Brain microvascular endothelial cell (primary cell): ENCODE measurements around the gene SLC45A1.

Source experiments
- DNase-seq: peaks from one replicate; pipeline ENCODE4 v3.0.0-alpha.2; 2020
- H3K27ac ChIP-seq: fragments of 250-450 bp; sonication (Bioruptor Pico); 2 replicates; pipeline ENCODE4 v1.5.1; 2020; ENCODE audit warnings: mild to moderate bottlenecking, moderate library complexity
- H3K27me3 ChIP-seq: fragments of 250-450 bp; sonication (Bioruptor Pico); replicated peaks from 2 replicates; pipeline ENCODE4 v1.5.1; 2020; ENCODE audit warnings: mild to moderate bottlenecking
- H3K36me3 ChIP-seq: fragments of 250-450 bp; sonication (Bioruptor Pico); replicated peaks from 2 replicates; pipeline ENCODE4 v1.5.1; 2020; ENCODE audit warnings: mild to moderate bottlenecking
- H3K4me3 ChIP-seq: 2 replicates; pipeline ENCODE4 v1.5.1; 2011; ENCODE audit warnings: low read depth, mild to moderate bottlenecking, control low read depth, low read length, moderate library complexity
- CTCF ChIP-seq: IDR thresholded peaks from 2 replicates; pipeline ENCODE4 v1.5.1; 2011; ENCODE audit warnings: low read depth, mild to moderate bottlenecking, moderate library complexity, low read length, control low read depth, inconsistent platforms; ENCODE audit errors: missing control alignments
- in situ Hi-C: cut with HindIII; loops from 2 replicates; pipeline ENCODE4 v1.10.0; 2017; ENCODE audit warnings: low sequenced_read_pairs, low pct_ligation_motif_present

The SLC45A1 gene

GRCh38 chr1:8358897-8359616, 41.1 kb downstream of the SLC45A1 start:
- H3K4me3 ChIP-seq = no peak overlapping the region
- no peak overlapping the region for H3K27ac ChIP-seq
- H3K27me3 ChIP-seq = no peaks in the 10 kb centered on the region
- H3K36me3 ChIP-seq = peaks cover 87% of the 10 kb centered on the region
- in situ Hi-C loops = no loop called here
- DNase-seq = no peak
- no peak for TF ChIP-seq CTCF

- no peak overlapping the region for H3K27ac ChIP-seq
- in situ Hi-C loops = no loop called here
- H3K27me3 ChIP-seq = no peaks in the 10 kb centered on the region
- no peak for TF ChIP-seq CTCF
- H3K36me3 ChIP-seq = peaks cover 88% of the 10 kb centered on the region
- DNase-seq = no peak
- H3K4me3 ChIP-seq = no peak overlapping the region
Observed at GRCh38 chr1:8359617-8360481, 41.9 kb downstream of the SLC45A1 start.

GRCh38 chr1:8360493-8361197, 42.7 kb downstream of the SLC45A1 start:
- no peak for DNase-seq
- in situ Hi-C loops = no loop called here
- no peak overlapping the region for H3K4me3 ChIP-seq
- H3K27ac ChIP-seq = no peak overlapping the region
- no peaks in the 10 kb centered on the region for H3K27me3 ChIP-seq
- no peak for TF ChIP-seq CTCF
- peaks cover 88% of the 10 kb centered on the region for H3K36me3 ChIP-seq

- H3K27ac ChIP-seq = no peak overlapping the region
- in situ Hi-C loops = no loop called here
- H3K27me3 ChIP-seq = no peaks in the 10 kb centered on the region
- no peak overlapping the region for H3K4me3 ChIP-seq
- DNase-seq = no peak
- TF ChIP-seq CTCF = no peak
- peaks cover 89% of the 10 kb centered on the region for H3K36me3 ChIP-seq
Observed at GRCh38 chr1:8361198-8361849, 43.4 kb downstream of the SLC45A1 start.

DNA sequence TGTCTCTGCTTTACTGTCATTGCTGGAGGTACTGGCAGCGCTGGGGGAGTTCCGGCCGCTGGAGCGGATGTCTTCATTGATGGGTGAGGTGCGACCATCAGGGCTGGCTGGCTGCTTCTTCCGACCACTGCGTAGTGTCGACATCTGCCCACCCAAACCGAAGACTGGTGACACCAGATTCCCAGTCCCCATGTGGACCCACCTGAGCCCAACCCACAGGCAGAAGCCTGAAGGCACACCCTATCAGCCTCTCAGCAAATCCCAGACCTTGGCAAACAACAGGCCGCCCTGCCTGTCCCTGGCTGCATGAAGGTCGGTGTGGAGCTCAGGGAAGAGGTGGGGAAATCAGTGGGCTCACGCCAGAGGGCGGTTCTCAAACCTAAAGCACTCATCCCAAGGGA, 44.8 kb downstream of the SLC45A1 start:
- in situ Hi-C loops = no loop called here
- Histone ChIP-seq H3K36me3 (peaks cover 80% of the 10 kb centered on the region), H3K4me3 (no peak overlapping the region), H3K27ac (no peak overlapping the region), H3K27me3 (no peaks in the 10 kb centered on the region)
- TF ChIP-seq CTCF = no peak
- DNase-seq = no peak
